HG03280 (cell line): Measurements from ENCODE around the gene RRBP1.
"Not testable (repeated sequence)": the region's sequence is repeated elsewhere in the genome, so short reads cannot be mapped to it uniquely, and the experiment has no call there.

Source experiments
- ATAC-seq: cut with Tn5 transposase; IDR thresholded peaks from one replicate; pipeline ENCODE4 v1.9.1; 2021; ENCODE audit warnings: mild to moderate bottlenecking, moderate library complexity; ENCODE audit not compliant: unreplicated experiment

Gene RRBP1

DNA sequence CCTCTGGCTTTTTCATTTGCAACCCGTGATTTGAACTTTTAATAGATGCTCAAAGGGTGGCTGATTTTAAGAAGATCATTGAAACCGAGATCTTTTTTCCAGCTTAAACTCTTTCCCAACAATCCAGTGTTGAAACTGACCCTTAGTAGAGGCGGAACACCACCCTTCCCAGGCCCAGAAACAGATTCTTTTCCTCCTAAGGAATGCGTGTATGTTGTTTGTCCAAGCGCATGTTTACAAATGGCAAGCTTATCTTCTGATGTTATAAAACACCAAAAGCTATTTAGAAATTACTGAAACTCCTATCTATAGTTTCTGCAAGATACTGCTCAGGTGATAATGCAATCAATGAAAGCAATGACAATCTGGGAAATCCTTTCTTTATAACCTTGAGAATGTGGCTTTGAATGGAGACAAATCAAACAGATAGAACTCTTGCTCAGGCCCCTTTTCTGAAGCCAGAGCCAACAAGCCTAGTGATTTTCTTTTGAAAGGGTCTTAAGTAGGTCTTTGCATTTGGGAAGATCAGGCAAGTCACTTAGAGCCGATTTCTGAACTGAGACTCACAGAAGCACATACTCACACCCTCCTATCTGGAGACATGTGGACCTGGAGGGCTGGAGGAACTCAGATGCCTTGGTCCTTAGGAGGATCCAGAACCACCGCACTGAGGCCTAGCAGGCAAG is 26.8 kb upstream of the RRBP1 start:
- ATAC-seq: no peak

DNA sequence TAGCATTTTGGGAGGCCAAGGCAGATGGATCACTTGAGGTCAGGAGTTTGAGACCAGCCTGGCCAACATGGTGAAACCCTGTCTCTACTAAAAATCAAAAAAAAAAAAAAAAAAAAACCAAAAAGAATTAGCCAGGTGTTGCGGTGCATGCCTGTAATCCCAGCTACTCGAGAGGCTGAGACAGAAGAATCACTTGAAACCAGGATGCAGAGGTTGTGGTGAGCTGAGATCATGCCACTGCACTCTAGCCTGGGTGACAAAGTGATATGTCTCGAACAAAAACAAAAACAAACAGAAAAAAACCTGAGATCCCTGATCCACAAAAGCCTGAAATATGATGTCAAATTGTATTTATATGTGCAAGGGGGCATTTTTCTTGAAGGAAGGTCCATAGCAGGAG is 25.9 kb upstream of the RRBP1 start:
- not testable (repeated sequence) for ATAC-seq

- no peak for ATAC-seq
Observed at GRCh38 chr20:17706632-17707031, 24.6 kb upstream of the RRBP1 start.

- ATAC-seq: no peak
Observed at GRCh38 chr20:17705916-17706315, 23.9 kb upstream of the RRBP1 start.

DNA sequence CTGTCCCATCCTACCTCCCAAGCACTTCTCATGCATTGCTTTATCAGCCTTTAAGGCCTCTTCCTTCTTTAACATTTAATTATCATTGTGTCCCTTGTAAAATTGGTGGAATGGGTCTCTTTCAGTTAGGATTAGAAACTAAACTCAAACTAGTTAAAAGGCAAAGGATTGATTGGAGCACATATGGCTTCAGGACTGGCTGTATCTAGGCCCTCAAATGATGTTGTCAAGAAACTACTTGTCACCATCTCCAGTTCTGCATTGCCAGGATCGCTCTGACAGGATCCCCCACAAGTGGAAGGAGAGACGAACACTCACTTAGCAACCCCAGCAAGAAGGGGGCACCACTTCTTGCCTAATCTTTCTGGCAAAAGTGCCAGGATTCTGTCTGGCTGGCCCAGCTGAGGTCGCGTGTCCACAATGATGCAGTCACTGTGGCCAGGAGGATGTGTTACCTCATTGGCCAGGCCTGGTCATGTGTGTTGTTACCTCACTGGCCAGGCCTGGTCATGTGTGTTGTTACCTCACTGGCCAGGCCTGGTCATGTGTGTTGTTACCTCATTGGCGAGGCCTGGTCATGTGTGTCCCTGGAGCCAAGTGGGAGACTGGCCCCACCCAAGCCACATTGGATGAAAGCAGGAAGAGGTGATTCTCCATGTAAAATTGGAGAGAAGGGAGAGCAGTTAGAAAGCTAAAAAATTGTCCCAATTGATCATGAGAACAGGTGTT is 22.7 kb upstream of the RRBP1 start:
- no peak for ATAC-seq

GRCh38 chr20:17701826-17702225 is 19.8 kb upstream of the RRBP1 start:
- no peak for ATAC-seq

DNA sequence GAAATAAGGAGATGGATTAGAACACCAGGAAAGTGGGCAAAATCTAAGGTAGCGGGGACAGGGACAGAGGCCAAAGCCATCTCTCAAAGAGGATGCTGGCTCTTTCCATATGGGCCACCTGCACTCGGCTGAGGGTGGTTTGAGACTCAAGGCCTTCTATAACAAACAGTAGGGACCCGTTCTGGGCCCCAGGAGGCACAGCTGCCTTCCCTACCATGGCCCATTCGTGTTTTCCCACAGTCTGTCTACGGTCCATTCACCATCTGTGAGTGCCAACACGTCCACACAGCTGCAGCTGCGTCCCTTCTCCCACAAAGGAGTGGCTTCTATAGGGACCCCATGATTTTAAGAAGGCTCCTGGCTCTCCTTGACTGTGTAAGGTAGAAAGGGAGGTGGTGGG is 18.6 kb upstream of the RRBP1 start:
- ATAC-seq: no peak

DNA sequence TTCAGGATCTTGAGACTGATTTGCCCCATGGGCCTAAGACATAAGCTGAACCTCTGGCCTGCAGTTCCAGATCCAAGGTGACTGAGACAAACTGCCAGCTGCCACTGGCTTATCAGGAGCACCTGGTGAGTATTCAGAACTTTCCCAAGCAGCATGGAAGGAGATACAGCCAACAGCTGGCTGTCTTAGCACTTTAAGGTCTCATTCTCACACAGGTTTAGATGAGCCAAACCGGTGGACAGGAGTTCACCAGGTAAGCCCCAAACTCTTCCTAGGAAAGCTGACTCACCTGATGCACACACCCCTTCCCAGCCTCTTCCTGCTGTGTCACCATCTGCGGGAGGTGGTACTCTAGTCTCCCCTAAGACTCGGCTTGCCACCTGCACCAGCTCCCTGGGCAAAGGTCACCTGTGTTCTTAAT is 17.9 kb upstream of the RRBP1 start, which contains the start of gene BANF2:
Gene BANF2, plus strand, starts transcription at position 36 of the 421 bp plus-strand sequence. CDS start 25,060 bp downstream, outside the sequence.
- ATAC-seq: no peak

- ATAC-seq: no peak
Observed at GRCh38 chr20:17698384-17698783, 16.3 kb upstream of the RRBP1 start.

GRCh38 chr20:17697171-17697570 is 15.1 kb upstream of the RRBP1 start:
- ATAC-seq: no peak

DNA sequence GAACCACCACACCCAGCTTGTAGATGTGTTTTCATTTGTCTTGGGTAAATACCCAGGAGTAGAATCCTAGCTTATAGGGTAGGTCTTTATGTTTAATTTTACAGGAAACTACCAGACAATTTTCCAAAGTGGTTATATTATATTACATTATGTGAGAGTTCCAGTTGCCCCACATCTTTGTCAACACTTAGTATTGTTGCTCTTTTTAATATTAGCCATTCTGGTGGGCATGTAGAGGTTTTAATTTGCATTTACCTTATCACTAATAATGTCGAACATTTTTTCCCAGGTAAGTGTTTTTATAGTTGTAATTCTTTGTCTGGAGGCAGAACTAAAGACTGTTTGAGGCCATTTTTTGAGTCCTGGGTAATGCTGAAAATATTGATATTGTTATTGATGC is 14.2 kb upstream of the RRBP1 start:
- no peak for ATAC-seq

DNA sequence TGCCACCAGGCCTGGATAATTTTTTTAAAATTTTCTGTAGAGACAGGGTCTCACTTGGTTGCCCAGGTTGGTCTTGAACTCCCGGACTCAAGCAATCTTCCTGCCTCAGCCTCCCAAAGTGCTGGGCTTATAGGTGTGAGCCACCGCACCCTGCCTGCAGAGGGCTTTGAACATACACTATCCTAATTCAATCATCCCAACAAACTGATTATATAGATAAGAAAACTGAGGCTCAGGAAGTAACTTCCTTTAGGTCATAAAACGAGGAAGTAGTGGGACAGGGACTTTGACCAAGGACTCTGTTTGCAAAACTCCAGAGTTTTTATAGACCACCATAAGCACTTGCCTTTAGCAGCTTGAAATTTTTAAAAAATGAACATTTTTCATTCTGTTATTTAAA is 12.7 kb upstream of the RRBP1 start:
- no peak for ATAC-seq

DNA sequence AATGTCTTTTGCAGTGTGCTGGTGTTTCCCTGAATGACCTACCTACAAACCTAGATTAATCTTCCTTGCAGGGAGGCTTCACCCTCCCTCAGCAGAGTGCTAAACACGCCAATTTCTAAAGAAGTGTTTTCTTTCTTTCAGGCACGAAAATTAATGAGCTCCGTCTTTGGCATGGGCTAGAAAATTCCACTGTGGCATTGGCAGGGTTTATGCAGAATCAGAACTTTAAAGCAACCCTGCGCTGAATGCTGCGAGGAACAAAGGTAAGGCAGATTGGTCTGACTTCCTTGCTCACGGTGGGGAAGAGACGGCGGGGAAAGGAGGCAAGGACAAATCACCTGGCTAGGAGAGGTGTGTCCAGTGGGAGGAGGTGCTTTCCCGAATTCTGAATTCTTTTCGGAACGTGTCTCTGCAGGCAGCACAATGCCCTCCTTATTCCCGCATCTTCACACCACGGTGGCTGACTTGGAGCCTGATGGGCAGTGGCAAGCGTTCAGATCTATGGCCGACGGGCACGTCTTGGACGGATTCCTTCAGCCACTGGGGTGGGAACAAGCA is 11.5 kb upstream of the RRBP1 start:
- ATAC-seq: no peak

DNA sequence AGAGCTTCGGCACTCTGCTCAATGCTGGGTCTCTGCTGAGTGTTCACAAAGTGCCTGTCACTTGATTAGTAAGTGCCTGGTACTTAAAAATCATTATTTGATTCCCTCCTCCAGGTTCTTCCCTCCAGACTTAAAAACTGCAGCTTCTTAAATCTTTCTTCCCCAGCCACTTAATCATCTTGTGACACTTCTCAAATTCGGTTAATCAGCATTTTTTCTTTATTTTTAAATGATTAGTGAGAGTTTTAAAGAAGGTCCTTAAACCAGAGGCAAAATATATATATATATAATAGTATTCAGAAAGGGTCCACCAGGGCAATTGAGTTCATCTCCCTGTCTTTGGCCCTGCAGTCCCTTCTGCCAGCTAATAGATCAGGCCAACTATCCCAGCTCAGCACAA is 9.7 kb upstream of the RRBP1 start:
- ATAC-seq: no peak

DNA sequence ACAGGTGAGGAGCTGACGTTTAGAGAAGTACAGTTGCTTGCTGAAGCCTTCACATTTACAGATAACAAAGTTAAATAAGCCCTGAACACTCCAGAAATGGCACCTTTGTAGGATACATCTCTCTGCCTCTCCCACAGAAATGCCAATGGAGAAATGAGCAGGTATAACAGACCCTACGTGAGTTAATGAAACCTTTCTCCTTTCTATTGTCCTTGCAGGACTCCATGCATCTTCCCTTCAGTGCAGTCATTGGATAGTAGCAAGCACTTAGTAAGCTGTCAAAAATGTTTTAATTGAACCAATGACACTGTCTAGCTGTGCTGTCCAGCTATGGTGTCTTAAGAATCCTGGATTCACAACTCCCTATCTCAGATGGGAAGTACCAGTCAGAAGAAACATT is 8.1 kb upstream of the RRBP1 start:
- no peak for ATAC-seq

- no peak for ATAC-seq
Observed at GRCh38 chr20:17688965-17689364, 6.9 kb upstream of the RRBP1 start.

DNA sequence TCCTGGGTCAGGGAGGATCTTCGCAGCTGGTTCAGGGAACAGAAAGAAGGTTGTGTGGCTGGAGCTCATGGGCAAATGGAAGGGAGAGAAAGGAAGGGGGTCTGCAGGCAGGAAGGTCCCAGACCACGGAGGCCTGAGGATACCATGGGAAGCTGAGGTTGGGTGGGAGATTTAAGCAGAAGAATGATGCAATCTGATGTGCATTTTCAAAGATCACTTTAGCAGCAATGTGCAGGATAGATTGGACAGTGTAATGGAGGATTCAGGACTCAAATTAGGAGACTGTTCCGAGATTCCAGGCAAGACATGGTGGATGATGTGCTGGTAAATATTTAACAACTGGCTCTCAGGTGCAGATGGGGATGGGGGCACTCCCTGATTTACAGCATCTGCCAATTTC is 5.8 kb upstream of the RRBP1 start:
- ATAC-seq: no peak

DNA sequence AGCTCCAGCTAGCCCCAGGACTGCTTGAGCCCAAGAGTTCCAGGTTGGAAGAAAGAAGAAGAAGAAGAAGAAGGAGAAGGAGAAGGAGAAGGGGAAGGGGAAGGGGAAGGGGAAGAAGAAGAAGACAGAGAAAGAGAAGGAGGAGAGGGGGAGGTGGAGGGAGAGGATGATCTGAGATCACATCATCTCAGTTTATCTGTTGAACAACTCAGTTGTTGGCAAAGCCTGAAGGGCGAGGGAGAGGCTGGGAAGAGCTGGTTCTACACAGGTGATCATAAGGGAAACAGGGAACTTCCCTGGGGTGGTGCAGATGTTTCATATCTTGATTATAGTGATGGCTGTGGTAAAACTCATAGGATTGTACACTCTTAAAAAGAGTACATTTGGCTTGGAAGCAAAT is 3.1 kb upstream of the RRBP1 start:
- ATAC-seq: no peak

DNA sequence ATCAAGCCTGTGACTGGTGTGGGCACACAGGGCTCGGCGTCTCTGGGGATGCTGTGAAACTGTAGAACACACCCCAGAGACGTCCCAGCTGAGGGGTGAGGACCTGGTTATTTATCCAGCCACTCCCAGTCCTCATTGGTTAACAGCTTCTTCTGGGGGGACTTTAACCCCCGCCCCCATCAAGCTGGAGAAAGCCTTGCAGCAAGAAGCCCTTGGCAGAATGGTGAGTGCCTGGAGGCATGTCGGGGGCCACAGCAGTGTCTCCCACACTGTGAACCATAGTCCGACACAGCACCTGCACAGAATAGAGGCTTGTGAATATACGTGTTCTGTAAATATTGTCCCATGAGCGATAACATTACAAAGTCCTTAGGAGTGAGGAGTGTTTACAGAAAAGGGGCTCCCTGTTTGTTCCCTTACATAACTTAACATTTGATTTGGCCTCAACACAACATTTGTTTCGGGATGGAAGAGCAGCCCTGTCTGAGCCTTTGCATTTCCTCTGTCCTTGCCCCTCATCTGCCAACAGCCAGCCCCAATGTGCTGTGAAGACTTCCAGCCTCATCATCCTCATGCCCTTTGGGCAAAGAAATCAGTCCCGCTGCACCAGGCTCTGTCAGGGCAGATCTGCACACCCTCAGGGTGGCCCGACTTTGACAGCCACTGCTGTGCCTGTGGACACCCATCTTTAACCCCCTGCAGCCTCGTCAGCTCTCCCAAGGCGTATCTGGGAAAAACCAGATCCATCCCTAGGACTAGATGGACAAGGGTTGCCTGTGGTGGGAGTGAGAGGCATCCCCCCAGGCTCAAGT is 2.2 kb upstream of the RRBP1 start:
- ATAC-seq: no peak

- ATAC-seq: no peak
Observed at GRCh38 chr20:17683218-17684076, 1.4 kb upstream of the RRBP1 start.

GRCh38 chr20:17682889-17683198 is 802 bp upstream of the RRBP1 start:
- no peak for ATAC-seq
